Activated T-cell treated with anti-CD3 and anti-CD28 coated beads, Interleukin-2, amount 50 U/mL, for 24 hours (primary cell): Measurements from ENCODE around the gene LAMB1.
"Not testable (repeated sequence)": the region's sequence is repeated elsewhere in the genome, so short reads cannot be mapped to it uniquely, and the experiment has no call there.

Experiments
- DNase-seq: peaks from one replicate; pipeline ENCODE4 v3.0.0-alpha.2; 2020
- H3K27ac Mint-ChIP-seq: 2 replicates; pipeline ENCODE4 v1.8.0; 2020; ENCODE audit warnings: mild to moderate bottlenecking, mixed read lengths
- H3K27me3 Mint-ChIP-seq: 2 replicates; pipeline ENCODE4 v1.8.0; 2020; ENCODE audit warnings: mixed read lengths
- H3K36me3 Mint-ChIP-seq: 2 replicates; pipeline ENCODE4 v1.8.0; 2020; ENCODE audit warnings: low read depth, mixed read lengths
- H3K4me1 Mint-ChIP-seq: 2 replicates; pipeline ENCODE4 v1.8.0; 2020; ENCODE audit warnings: low read depth, mixed read lengths
- H3K4me3 Mint-ChIP-seq: 2 replicates; pipeline ENCODE4 v1.8.0; 2020; ENCODE audit warnings: mild to moderate bottlenecking, moderate library complexity, mixed read lengths
- H3K9me3 Mint-ChIP-seq: 2 replicates; pipeline ENCODE4 v1.8.0; 2020; ENCODE audit warnings: mixed read lengths

LAMB1 gene

GRCh38 chr7:107921826-107922225, 81.1 kb downstream of the LAMB1 start:
- H3K4me1 Mint-ChIP-seq = peaks cover 65% of the 10 kb centered on the region
- H3K4me3 Mint-ChIP-seq, H3K9me3 Mint-ChIP-seq, H3K27ac Mint-ChIP-seq, DNase-seq, H3K27me3 Mint-ChIP-seq: not testable (repeated sequence)
- H3K36me3 Mint-ChIP-seq = peaks cover 97% of the 10 kb centered on the region

GRCh38 chr7:107920048-107920772, 82.8 kb downstream of the LAMB1 start:
- H3K9me3 Mint-ChIP-seq = no peaks in the 10 kb centered on the region
- peak overlapping the region; percentile 13 for H3K27ac Mint-ChIP-seq
- no peaks in the 10 kb centered on the region for H3K27me3 Mint-ChIP-seq
- DNase-seq = no peak
- H3K4me3 Mint-ChIP-seq = no peak overlapping the region
- peaks cover 62% of the 10 kb centered on the region for H3K4me1 Mint-ChIP-seq
- H3K36me3 Mint-ChIP-seq = peaks cover 94% of the 10 kb centered on the region

GRCh38 chr7:107918948-107919347, 84.0 kb downstream of the LAMB1 start:
- Mint-ChIP-seq H3K27me3 (no peaks in the 10 kb centered on the region), H3K27ac (no peak overlapping the region), H3K36me3 (peaks cover 91% of the 10 kb centered on the region), H3K4me1 (peaks cover 57% of the 10 kb centered on the region), H3K9me3 (no peaks in the 10 kb centered on the region), H3K4me3 (no peak overlapping the region)
- no peak for DNase-seq

GRCh38 chr7:107917763-107918651, 85.0 kb downstream of the LAMB1 start:
- H3K36me3 Mint-ChIP-seq = peaks cover 91% of the 10 kb centered on the region

GRCh38 chr7:107915541-107915940, 87.4 kb downstream of the LAMB1 start:
- no peaks in the 10 kb centered on the region for H3K9me3 Mint-ChIP-seq
- H3K27me3 Mint-ChIP-seq = no peaks in the 10 kb centered on the region
- no peak overlapping the region for H3K4me3 Mint-ChIP-seq
- H3K4me1 Mint-ChIP-seq = peaks cover 45% of the 10 kb centered on the region
- H3K36me3 Mint-ChIP-seq = peaks cover 89% of the 10 kb centered on the region
- no peak overlapping the region for H3K27ac Mint-ChIP-seq
- DNase-seq = no peak

More at GRCh38 chr7:107917763-107918651, 85.0 kb downstream of the LAMB1 start:
- H3K4me3 Mint-ChIP-seq = no peak overlapping the region
- peaks cover 57% of the 10 kb centered on the region for H3K4me1 Mint-ChIP-seq
- peak overlapping the region; percentile 0 for H3K27ac Mint-ChIP-seq
- no peaks in the 10 kb centered on the region for H3K27me3 Mint-ChIP-seq
- H3K9me3 Mint-ChIP-seq = no peaks in the 10 kb centered on the region
- DNase-seq = no peak

- H3K4me3 Mint-ChIP-seq = no peak overlapping the region
- peaks cover 38% of the 10 kb centered on the region for H3K4me1 Mint-ChIP-seq
- H3K36me3 Mint-ChIP-seq = peaks cover 89% of the 10 kb centered on the region
- no peaks in the 10 kb centered on the region for H3K9me3 Mint-ChIP-seq
- H3K27me3 Mint-ChIP-seq = no peaks in the 10 kb centered on the region
- peak overlapping the region; percentile 44 for H3K27ac Mint-ChIP-seq
- DNase-seq = no peak
These were observed 88.1 kb downstream of the LAMB1 start for GRCh38 chr7:107914831-107915230.

GRCh38 chr7:107913851-107914250, 89.1 kb downstream of the LAMB1 start:
- H3K9me3 Mint-ChIP-seq = no peaks in the 10 kb centered on the region
- no peak overlapping the region for H3K4me3 Mint-ChIP-seq
- no peak for DNase-seq
- peaks cover 42% of the 10 kb centered on the region for H3K4me1 Mint-ChIP-seq
- H3K36me3 Mint-ChIP-seq = peaks cover 91% of the 10 kb centered on the region
- H3K27me3 Mint-ChIP-seq = no peaks in the 10 kb centered on the region
- peak overlapping the region; percentile 67 for H3K27ac Mint-ChIP-seq

GRCh38 chr7:107911981-107912380, 91.0 kb downstream of the LAMB1 start:
- no peak for DNase-seq
- peaks cover 88% of the 10 kb centered on the region for H3K36me3 Mint-ChIP-seq
- no peaks in the 10 kb centered on the region for H3K27me3 Mint-ChIP-seq
- no peaks in the 10 kb centered on the region for H3K9me3 Mint-ChIP-seq
- no peak overlapping the region for H3K27ac Mint-ChIP-seq
- peaks cover 31% of the 10 kb centered on the region for H3K4me1 Mint-ChIP-seq
- no peak overlapping the region for H3K4me3 Mint-ChIP-seq

- no peak for DNase-seq
- H3K36me3 Mint-ChIP-seq = peaks cover 94% of the 10 kb centered on the region
- no peak overlapping the region for H3K27ac Mint-ChIP-seq
- no peaks in the 10 kb centered on the region for H3K27me3 Mint-ChIP-seq
- no peaks in the 10 kb centered on the region for H3K9me3 Mint-ChIP-seq
- H3K4me3 Mint-ChIP-seq = no peak overlapping the region
- peaks cover 24% of the 10 kb centered on the region for H3K4me1 Mint-ChIP-seq
These were observed 93.5 kb downstream of the LAMB1 start for GRCh38 chr7:107909445-107909844.

- Mint-ChIP-seq H3K4me1 (peaks cover 9% of the 10 kb centered on the region), H3K9me3 (no peaks in the 10 kb centered on the region), H3K27ac (no peak overlapping the region), H3K36me3 (peaks cover 95% of the 10 kb centered on the region), H3K27me3 (no peaks in the 10 kb centered on the region), H3K4me3 (no peak overlapping the region)
- DNase-seq = no peak
These were observed 95.2 kb downstream of the LAMB1 start for GRCh38 chr7:107907790-107908189.

GRCh38 chr7:107902381-107902780, 100.6 kb downstream of the LAMB1 start:
- H3K27me3 Mint-ChIP-seq = no peaks in the 10 kb centered on the region
- peak overlapping the region; percentile 3 for H3K27ac Mint-ChIP-seq
- H3K36me3 Mint-ChIP-seq = peaks cover 86% of the 10 kb centered on the region

GRCh38 chr7:107900496-107901015, 102.4 kb downstream of the LAMB1 start:
- Mint-ChIP-seq H3K36me3 (peaks cover 86% of the 10 kb centered on the region), H3K4me1 (peaks cover 45% of the 10 kb centered on the region), H3K27me3 (no peaks in the 10 kb centered on the region), H3K4me3 (no peak overlapping the region), H3K27ac (peak overlapping the region; percentile 66), H3K9me3 (no peaks in the 10 kb centered on the region)
- no peak for DNase-seq

More at GRCh38 chr7:107902381-107902780, 100.6 kb downstream of the LAMB1 start:
- no peaks in the 10 kb centered on the region for H3K9me3 Mint-ChIP-seq
- peaks cover 29% of the 10 kb centered on the region for H3K4me1 Mint-ChIP-seq
- DNase-seq = no peak
- no peak overlapping the region for H3K4me3 Mint-ChIP-seq

GRCh38 chr7:107898997-107899594, 103.9 kb downstream of the LAMB1 start:
- no peak overlapping the region for H3K4me3 Mint-ChIP-seq
- no peaks in the 10 kb centered on the region for H3K9me3 Mint-ChIP-seq
- H3K27ac Mint-ChIP-seq = no peak overlapping the region
- H3K4me1 Mint-ChIP-seq = peaks cover 60% of the 10 kb centered on the region
- no peak for DNase-seq
- H3K36me3 Mint-ChIP-seq = peaks cover 86% of the 10 kb centered on the region
- H3K27me3 Mint-ChIP-seq = no peaks in the 10 kb centered on the region

GRCh38 chr7:107892367-107892741, 110.6 kb downstream of the LAMB1 start:
- Mint-ChIP-seq H3K4me3 (peak overlapping the region; percentile 91), H3K27ac (peak overlapping the region; percentile 98), H3K36me3 (peaks cover 60% of the 10 kb centered on the region), H3K4me1 (peaks cover 54% of the 10 kb centered on the region)
- not testable (repeated sequence) for DNase-seq, H3K9me3 Mint-ChIP-seq, H3K27me3 Mint-ChIP-seq
